Measurements from ENCODE around the gene PDXP. TPM values are rescaled to one million over a fixed set of nuclear protein-coding genes. Genes with fewer than 3 reads are reported as not detected.
A peak's percentile ranks its signal among the peaks of the same experiment; 100 is the strongest.

Gene PDXP
- total and polyA plus RNA-seq, 2 of the 13 experiments (the other 11 are each of a cell fraction or from before 2014, with no cell fraction given), result 58.2 to 70.6 TPM

DNA sequence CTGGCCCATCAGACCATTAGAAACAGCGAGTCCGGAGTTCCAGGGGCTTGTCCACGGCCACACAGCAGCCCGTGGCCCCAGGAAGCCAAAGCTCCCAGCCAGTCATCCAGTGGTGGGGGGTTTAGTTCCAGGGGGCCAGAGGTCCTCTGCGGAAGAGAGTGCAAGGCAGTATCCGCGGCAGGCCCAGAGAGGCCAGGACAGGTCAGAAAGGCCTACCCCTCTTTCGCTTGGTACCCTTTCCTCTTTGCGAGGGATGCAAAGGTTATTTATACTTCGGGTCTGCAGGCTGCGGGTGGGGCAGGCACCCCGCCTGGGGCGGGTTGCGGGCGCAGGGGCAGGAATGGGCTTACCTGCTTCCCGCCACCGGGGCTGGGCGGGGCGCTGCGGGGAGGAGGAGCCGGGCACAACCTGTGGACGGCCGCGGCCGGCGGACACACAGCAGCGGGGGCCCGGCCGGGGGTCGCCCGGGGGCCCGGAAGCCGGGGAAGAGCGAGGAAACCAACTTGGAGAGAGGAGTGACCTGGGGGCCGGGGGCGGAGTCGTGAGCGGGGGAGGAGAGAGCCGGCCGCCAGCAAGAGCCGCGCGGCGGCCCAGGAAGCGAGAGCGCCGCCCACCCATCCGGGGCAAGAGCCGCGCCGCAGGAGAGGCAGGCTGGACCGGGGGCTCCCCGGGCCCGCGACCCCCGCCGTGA is 19.3 kb upstream of the PDXP start, which contains the start of gene SH3BP1 (continued):
- TF ChIP-seq ZBTB46 (CRISPR knock-in tag; IDR thresholded peaks at IDR 0.05; ENCODE audit: borderline replicate concordance), result no peak
- TF ChIP-seq ZNF569 (CRISPR knock-in tag; IDR thresholded peaks at IDR 0.05; ENCODE audit: borderline replicate concordance), result no peak
- TF ChIP-seq BRD4 (CRISPR knock-in tag; IDR thresholded peaks at IDR 0.05), result no peak
- TF ChIP-seq SSRP1 (CRISPR knock-in tag; IDR thresholded peaks at IDR 0.05), result no peak
- TF ChIP-seq ZNF354B (CRISPR knock-in tag; IDR thresholded peaks at IDR 0.05), result no peak
- no peak for TF ChIP-seq BATF2 (CRISPR knock-in tag; IDR thresholded peaks at IDR 0.05)
- TF ChIP-seq RBM39 (IDR thresholded peaks at IDR 0.05; ENCODE audit: low read depth, low read length, poor library complexity, severe bottlenecking), result no peak
- no peak for TF ChIP-seq ZNF546 (CRISPR knock-in tag; conservative IDR thresholded peaks at IDR 0.05)
- TF ChIP-seq, protein P1, sequence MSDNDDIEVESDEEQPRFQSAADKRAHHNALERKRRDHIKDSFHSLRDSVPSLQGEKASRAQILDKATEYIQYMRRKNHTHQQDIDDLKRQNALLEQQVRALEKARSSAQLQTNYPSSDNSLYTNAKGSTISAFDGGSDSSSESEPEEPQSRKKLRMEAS (IDR thresholded peaks at IDR 0.05), result no peak; the same call in 1 of the 2 replicates
- no peak; the same call in 1 of the 2 replicates for TF ChIP-seq KDM5B (CRISPR knock-in tag; IDR thresholded peaks at IDR 0.05; ENCODE audit: borderline replicate concordance)
- TF ChIP-seq ISX (CRISPR knock-in tag; conservative IDR thresholded peaks at IDR 0.05), result no peak
- no peak for TF ChIP-seq ZNF746 (CRISPR knock-in tag; IDR thresholded peaks at IDR 0.05)
- TF ChIP-seq SAP130 (CRISPR knock-in tag; IDR thresholded peaks at IDR 0.05; ENCODE audit: low read depth), result peak; percentile 68
- TF ChIP-seq ZBTB10 (CRISPR knock-in tag; IDR thresholded peaks at IDR 0.05; ENCODE audit: borderline replicate concordance), result no peak
- TF ChIP-seq SIN3B (IDR thresholded peaks at IDR 0.05; ENCODE audit: low read length), result no peak
- no peak for TF ChIP-seq TGIF2 (CRISPR knock-in tag; IDR thresholded peaks at IDR 0.05)
- no peak for TF ChIP-seq IRF2 (CRISPR knock-in tag; IDR thresholded peaks at IDR 0.05)
- TF ChIP-seq ZNF3 (CRISPR knock-in tag; IDR thresholded peaks at IDR 0.05), result no peak
- TF ChIP-seq, protein P2, sequence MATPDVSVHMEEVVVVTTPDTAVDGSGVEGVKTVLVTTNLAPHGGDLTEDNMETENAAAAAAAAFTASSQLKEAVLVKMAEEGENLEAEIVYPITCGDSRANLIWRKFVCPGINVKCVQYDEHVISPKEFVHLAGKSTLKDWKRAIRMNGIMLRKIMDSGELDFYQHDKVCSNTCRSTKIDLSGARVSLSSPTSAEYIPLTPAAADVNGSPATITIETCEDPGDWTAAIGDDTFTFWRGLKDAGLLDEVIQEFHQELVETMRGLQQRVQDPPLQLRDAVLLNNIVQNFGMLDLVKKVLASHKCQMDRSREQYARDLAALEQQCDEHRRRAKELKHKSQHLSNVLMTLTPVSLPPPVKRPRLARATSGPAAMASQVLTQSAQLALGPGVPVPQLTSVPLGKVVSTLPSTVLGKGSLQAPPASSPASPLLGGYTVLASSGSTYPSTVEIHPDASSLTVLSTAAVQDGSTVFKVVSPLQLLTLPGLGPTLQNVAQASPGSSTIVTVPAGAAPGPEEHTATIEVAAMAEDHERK (CRISPR knock-in tag; IDR thresholded peaks at IDR 0.05; ENCODE audit: low read depth), result no peak
- TF ChIP-seq ATF7 (IDR thresholded peaks at IDR 0.05), result no peak
- no peak for TF ChIP-seq ATF7 (CRISPR knock-in tag; IDR thresholded peaks at IDR 0.05)
- no peak for TF ChIP-seq ZBTB42 (CRISPR knock-in tag; IDR thresholded peaks at IDR 0.05)
- TF ChIP-seq HOXA3 (CRISPR knock-in tag; IDR thresholded peaks at IDR 0.05), result no peak
- TF ChIP-seq KLF13 (CRISPR knock-in tag; IDR thresholded peaks at IDR 0.05), result no peak

Data from HepG2 (cell line).